ENCODE results near the gene TMEM18.

TMEM18 gene

DNA sequence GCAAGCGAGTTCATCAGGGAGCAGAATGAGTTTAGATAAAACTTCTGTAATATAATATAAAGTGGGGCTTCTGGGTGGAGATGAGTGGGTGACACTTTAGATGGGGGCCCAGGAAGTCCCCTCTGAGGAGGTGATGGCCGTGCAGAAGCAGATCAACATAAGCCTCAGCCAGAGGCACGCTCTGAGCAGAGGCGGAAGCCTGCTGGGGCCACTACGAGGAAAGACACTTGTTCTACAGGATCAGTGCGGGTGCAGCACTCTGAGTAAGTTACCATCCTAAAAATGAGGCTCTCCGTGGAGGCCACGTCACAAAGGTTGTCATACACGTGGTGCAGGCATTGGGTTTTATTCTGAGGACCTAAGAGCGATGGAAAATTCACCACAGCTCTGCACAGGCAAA lies 22.3 kb downstream of the TMEM18 start:
- DNase-seq (ENCODE audit: low read depth) = no peak
- H3K4me3 ChIP-seq (ENCODE audit: low read depth, low read length) = no peak overlapping the region
- TF ChIP-seq, protein P1, sequence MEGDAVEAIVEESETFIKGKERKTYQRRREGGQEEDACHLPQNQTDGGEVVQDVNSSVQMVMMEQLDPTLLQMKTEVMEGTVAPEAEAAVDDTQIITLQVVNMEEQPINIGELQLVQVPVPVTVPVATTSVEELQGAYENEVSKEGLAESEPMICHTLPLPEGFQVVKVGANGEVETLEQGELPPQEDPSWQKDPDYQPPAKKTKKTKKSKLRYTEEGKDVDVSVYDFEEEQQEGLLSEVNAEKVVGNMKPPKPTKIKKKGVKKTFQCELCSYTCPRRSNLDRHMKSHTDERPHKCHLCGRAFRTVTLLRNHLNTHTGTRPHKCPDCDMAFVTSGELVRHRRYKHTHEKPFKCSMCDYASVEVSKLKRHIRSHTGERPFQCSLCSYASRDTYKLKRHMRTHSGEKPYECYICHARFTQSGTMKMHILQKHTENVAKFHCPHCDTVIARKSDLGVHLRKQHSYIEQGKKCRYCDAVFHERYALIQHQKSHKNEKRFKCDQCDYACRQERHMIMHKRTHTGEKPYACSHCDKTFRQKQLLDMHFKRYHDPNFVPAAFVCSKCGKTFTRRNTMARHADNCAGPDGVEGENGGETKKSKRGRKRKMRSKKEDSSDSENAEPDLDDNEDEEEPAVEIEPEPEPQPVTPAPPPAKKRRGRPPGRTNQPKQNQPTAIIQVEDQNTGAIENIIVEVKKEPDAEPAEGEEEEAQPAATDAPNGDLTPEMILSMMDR (conservative IDR thresholded peaks at IDR 0.05; ENCODE audit: low read depth, low read length) = no peak

DNA sequence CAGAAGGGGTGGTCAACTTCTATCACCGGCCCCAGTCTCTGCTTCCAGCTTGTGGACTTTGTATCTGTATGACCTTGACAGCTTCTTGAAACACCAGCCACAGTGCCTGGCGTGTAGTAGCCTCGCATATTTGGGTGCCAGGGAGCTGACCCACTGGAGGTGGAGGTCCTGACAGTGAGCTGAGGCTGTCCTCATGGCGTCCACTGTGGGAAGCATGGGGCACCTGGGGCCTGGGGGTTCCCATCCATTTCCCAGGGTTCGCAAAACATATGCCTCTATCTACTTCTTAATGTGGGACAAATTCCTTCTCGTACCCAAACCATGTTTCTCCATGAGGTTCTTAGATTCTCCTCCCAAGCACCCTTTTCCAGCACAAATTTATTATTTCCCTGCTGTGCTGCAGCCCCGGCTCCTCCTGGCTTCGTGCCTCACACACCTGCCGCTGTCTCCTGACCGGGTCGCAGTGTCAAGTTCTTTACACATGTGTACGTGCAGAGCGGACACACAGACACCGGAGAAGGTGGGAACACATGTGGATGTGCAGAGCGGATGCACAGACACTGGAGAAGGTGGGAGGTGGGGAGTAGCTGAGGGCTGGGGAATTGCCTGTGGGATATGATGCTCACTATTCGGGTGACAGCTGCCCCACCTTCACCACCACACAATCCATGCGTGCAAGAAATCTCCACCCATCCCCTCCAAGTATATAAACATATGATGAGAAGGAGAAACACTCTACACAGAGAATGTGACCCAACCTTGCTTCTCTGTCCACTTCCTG lies 23.4 kb downstream of the TMEM18 start:
- TF ChIP-seq, protein P1 (conservative IDR thresholded peaks at IDR 0.05; ENCODE audit: low read depth, low read length) = no peak
- no peak for DNase-seq (ENCODE audit: low read depth)
- H3K4me3 ChIP-seq (ENCODE audit: low read depth, low read length) = no peak overlapping the region

GRCh38 chr2:652881-653480 lies 24.2 kb downstream of the TMEM18 start:
- TF ChIP-seq, protein P1 (conservative IDR thresholded peaks at IDR 0.05; ENCODE audit: low read depth, low read length) = no peak
- no peak for DNase-seq (ENCODE audit: low read depth)
- H3K4me3 ChIP-seq (ENCODE audit: low read depth, low read length) = no peak overlapping the region

DNA sequence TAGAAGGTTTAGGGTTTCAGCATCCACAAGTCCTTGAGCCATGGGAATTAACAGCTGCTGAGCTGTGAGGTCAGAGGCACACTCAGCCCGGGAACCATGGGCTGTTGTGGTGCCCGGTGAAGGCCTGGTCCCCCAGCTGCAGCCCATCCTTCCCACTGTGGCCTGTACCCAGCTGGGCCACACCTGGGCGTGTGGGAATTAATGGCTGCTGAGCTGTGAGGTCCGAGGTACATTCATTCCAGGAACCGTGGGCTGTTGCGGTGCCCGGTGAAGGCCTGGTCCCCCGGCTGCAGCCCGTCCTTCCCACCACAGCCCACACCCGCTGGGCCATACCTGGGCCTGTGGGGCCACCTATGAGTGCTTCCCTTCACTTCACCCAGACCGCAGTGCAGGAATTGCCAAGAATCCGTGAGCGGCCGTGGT lies 25.2 kb downstream of the TMEM18 start:
- TF ChIP-seq, protein P1 (conservative IDR thresholded peaks at IDR 0.05; ENCODE audit: low read depth, low read length) = no peak
- H3K4me3 ChIP-seq (ENCODE audit: low read depth, low read length) = no peak overlapping the region
- no peak for DNase-seq (ENCODE audit: low read depth)

GRCh38 chr2:650343-651310 lies 26.6 kb downstream of the TMEM18 start:
- no peak for DNase-seq (ENCODE audit: low read depth)
- TF ChIP-seq, protein P1 (conservative IDR thresholded peaks at IDR 0.05; ENCODE audit: low read depth, low read length) = no peak
- no peak overlapping the region for H3K4me3 ChIP-seq (ENCODE audit: low read depth, low read length)

DNA sequence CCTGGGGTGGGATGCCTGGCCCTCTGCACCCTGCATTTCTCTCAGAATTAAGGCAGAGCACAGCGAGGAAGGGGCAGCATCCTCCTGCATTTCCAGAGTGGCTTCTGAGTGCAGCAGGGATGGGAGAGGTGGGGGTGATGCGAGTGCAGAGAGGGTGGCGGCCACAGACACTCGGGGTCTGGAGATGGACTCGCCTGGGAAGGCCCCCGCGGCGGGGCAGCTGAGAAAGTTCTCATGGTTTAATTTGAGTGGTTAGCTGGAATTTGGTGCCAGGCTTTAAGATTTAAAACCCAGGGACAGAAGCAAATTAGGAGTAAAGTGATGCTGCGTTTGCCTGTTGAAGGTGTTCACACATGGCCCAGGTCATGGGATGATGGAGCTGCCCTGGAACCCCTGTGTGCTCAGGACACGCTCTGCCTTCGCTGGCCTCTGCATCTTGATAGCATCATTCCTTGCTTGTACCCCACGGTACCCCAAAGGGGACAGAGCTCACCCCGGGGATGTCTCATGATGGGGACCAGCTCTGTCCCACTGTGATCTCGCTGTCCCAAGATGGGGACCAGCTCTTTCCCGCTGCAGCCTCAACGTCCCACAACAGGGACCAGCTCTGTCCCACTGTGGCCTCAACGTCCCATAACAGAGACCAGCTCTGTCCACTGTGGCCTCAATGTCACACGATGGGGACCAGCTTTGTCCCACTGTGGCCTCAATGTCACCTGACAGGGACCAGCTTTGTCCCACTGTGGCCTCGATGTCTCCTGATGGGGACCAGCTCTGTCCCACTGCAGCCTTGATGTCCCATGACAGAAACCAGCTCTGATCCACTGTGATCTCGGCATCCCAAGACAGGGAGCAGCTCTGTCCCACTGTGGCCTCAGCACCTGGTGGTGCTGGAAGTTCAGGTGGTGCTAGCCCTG lies 27.5 kb downstream of the TMEM18 start:
- TF ChIP-seq, protein P1 (conservative IDR thresholded peaks at IDR 0.05; ENCODE audit: low read depth, low read length) = no peak
- no peak overlapping the region for H3K4me3 ChIP-seq (ENCODE audit: low read depth, low read length)
- no peak for DNase-seq (ENCODE audit: low read depth)

Data from choroid plexus epithelial cell (primary cell).